Fibroblast of villous mesenchyme (primary cell): ENCODE data around the gene BICC1. TPM values are rescaled to one million over a fixed set of nuclear protein-coding genes. Genes with fewer than 3 reads are reported as not detected.

ENCODE experiments used
- DNase-seq: peaks from one replicate; pipeline ENCODE4 v3.0.0-alpha.2; 2010; ENCODE audit warnings: low read depth
- H3K4me3 ChIP-seq: 2 replicates; pipeline ENCODE4 v1.5.1; 2011; ENCODE audit warnings: low read depth, mild to moderate bottlenecking, low read length
- CTCF ChIP-seq: IDR thresholded peaks from 2 replicates; pipeline ENCODE4 v1.5.1; 2012; ENCODE audit warnings: low read depth, mild to moderate bottlenecking, low read length; ENCODE audit not compliant: insufficient read depth
- total RNA-seq: library from RNA; depleted of rRNA; stranded (reverse); fragments of >200 nt; gene quantifications from 2 replicates; pipeline ENCODE4 v1.2.3, GENCODE V29; 2012

Gene BICC1
- total RNA-seq, 1 donor, result 39.3 TPM

GRCh38 chr10:58627392-58627791 is 114.7 kb downstream of the BICC1 start:
- DNase-seq, result no peak
- TF ChIP-seq CTCF, result no peak

GRCh38 chr10:58631715-58632114 is 119.0 kb downstream of the BICC1 start:
- no peak for TF ChIP-seq CTCF
- no peak overlapping the region for H3K4me3 ChIP-seq
- DNase-seq, result no peak

More at GRCh38 chr10:58627392-58627791, 114.7 kb downstream of the BICC1 start:
- H3K4me3 ChIP-seq, result no peak overlapping the region

GRCh38 chr10:58632216-58632615 is 119.5 kb downstream of the BICC1 start:
- no peak overlapping the region for H3K4me3 ChIP-seq

GRCh38 chr10:58637352-58637751 is 124.7 kb downstream of the BICC1 start:
- no peak for DNase-seq
- no peak overlapping the region for H3K4me3 ChIP-seq
- no peak for TF ChIP-seq CTCF

More at GRCh38 chr10:58632216-58632615, 119.5 kb downstream of the BICC1 start:
- no peak for TF ChIP-seq CTCF
- no peak for DNase-seq

GRCh38 chr10:58638388-58638787 is 125.7 kb downstream of the BICC1 start:
- TF ChIP-seq CTCF, result no peak
- DNase-seq, result no peak
- H3K4me3 ChIP-seq, result no peak overlapping the region

- TF ChIP-seq CTCF, result peak; percentile 34
- H3K4me3 ChIP-seq, result no peak overlapping the region
- DNase-seq, result peak; percentile 95
Observed at GRCh38 chr10:58641095-58641531, 128.4 kb downstream of the BICC1 start.

GRCh38 chr10:58641708-58642107 is 129.0 kb downstream of the BICC1 start:
- no peak overlapping the region for H3K4me3 ChIP-seq

More at GRCh38 chr10:58641708-58642107, 129.0 kb downstream of the BICC1 start:
- DNase-seq, result peak; percentile 66
- no peak for TF ChIP-seq CTCF
